ENCODE measurements around the gene MAFG.

DNA sequence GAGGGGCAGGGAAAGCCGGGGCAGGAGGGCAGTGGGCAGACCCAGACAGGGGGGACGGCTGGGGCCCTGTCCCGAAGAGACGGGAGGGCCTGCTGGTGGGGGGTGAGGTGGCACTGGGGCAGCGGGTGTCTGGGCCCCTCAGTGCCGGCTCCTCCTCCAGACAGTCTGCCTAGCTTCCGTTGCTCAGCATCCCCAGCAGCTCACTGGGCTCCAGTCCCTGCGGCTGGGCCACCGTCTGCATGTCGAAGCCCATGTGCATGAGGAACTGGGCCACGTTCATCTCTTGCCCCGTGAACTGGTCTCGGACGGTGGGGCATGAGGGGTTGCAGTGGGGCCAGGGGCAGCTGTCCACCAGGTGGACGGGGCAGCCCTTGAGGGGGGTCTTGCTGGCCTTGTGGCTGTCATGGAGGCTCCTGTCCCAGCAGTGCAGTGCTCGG is 25.3 kb upstream of the MAFG start:
- TF ChIP-seq, protein P1, sequence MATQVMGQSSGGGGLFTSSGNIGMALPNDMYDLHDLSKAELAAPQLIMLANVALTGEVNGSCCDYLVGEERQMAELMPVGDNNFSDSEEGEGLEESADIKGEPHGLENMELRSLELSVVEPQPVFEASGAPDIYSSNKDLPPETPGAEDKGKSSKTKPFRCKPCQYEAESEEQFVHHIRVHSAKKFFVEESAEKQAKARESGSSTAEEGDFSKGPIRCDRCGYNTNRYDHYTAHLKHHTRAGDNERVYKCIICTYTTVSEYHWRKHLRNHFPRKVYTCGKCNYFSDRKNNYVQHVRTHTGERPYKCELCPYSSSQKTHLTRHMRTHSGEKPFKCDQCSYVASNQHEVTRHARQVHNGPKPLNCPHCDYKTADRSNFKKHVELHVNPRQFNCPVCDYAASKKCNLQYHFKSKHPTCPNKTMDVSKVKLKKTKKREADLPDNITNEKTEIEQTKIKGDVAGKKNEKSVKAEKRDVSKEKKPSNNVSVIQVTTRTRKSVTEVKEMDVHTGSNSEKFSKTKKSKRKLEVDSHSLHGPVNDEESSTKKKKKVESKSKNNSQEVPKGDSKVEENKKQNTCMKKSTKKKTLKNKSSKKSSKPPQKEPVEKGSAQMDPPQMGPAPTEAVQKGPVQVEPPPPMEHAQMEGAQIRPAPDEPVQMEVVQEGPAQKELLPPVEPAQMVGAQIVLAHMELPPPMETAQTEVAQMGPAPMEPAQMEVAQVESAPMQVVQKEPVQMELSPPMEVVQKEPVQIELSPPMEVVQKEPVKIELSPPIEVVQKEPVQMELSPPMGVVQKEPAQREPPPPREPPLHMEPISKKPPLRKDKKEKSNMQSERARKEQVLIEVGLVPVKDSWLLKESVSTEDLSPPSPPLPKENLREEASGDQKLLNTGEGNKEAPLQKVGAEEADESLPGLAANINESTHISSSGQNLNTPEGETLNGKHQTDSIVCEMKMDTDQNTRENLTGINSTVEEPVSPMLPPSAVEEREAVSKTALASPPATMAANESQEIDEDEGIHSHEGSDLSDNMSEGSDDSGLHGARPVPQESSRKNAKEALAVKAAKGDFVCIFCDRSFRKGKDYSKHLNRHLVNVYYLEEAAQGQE (IDR thresholded peaks at IDR 0.05; ENCODE audit: low read depth): no peak
- no peak for TF ChIP-seq YY1 (IDR thresholded peaks at IDR 0.05; ENCODE audit: low read depth)
- TF ChIP-seq TAF1 (IDR thresholded peaks at IDR 0.05; ENCODE audit: low read depth): no peak
- no peak for TF ChIP-seq EP300 (IDR thresholded peaks at IDR 0.05; ENCODE audit: borderline replicate concordance)
- no peak for TF ChIP-seq CREB1 (IDR thresholded peaks at IDR 0.05; ENCODE audit: low read depth)
- TF ChIP-seq NFIC (IDR thresholded peaks at IDR 0.05): no peak
- no peak for TF ChIP-seq TEAD4 (IDR thresholded peaks at IDR 0.05)
- no peak for TF ChIP-seq CEBPB (IDR thresholded peaks at IDR 0.05)
- no peak for TF ChIP-seq EGR1 (IDR thresholded peaks at IDR 0.05)
- TF ChIP-seq, protein P2, sequence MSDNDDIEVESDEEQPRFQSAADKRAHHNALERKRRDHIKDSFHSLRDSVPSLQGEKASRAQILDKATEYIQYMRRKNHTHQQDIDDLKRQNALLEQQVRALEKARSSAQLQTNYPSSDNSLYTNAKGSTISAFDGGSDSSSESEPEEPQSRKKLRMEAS (IDR thresholded peaks at IDR 0.05): no peak
- no peak for TF ChIP-seq RAD21 (IDR thresholded peaks at IDR 0.05; ENCODE audit: low read depth)
- TF ChIP-seq TCF12 (IDR thresholded peaks at IDR 0.05; ENCODE audit: low read depth): no peak
- TF ChIP-seq FOXM1 (IDR thresholded peaks at IDR 0.05; ENCODE audit: borderline replicate concordance, low read depth): no peak
- TF ChIP-seq ZBTB7A (IDR thresholded peaks at IDR 0.05; ENCODE audit: low read depth): no peak

Data from Ishikawa (cell line).